Right lobe of liver (tissue), 4 donors: ENCODE measurements around the gene CTSA.

Source experiments
- POLR2A ChIP-seq: fragments of 450-650 bp; IDR thresholded peaks from one replicate; pipeline ENCODE4 v1.6.1; 2017; ENCODE audit warnings: antibody characterized with exemption, mild to moderate bottlenecking
- TF ChIP-seq, protein P1 (sequence below), 4 donors: fragments of 200-600 bp in 3 of 4; fragments of 450-650 bp in 1 of 4; IDR thresholded peaks; one replicate each; pipeline versions ENCODE4 v1.5.1 to v1.8.0; 2016 to 2022; ENCODE audit warnings: antibody characterized with exemption in 4 of 4, mild to moderate bottlenecking in 2 of 4
- donor health status: DM: no; HTN: no; CAD: no.
- donor health status: DM: no; HTN: no; CAD: no.
- donor health status: DM: no; HTN: yes; CAD: no.

DNA sequence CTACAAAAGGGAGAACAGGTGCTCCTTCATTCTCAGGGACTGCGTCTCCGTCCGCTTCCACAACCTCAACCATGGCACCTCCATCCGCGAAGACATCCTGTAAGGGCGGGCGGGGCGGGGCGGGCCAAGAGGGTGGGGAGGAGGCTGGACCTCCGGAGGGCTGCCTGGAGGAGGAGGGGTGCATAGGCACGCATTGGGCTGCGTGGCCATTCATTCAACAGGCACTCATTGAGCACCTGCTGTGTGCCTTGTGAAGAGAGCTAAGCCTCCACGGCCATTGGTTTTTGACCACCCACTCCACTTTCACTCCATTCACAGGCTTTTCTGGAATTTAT, 33.3 kb upstream of the CTSA start:
- TF ChIP-seq, protein P1, sequence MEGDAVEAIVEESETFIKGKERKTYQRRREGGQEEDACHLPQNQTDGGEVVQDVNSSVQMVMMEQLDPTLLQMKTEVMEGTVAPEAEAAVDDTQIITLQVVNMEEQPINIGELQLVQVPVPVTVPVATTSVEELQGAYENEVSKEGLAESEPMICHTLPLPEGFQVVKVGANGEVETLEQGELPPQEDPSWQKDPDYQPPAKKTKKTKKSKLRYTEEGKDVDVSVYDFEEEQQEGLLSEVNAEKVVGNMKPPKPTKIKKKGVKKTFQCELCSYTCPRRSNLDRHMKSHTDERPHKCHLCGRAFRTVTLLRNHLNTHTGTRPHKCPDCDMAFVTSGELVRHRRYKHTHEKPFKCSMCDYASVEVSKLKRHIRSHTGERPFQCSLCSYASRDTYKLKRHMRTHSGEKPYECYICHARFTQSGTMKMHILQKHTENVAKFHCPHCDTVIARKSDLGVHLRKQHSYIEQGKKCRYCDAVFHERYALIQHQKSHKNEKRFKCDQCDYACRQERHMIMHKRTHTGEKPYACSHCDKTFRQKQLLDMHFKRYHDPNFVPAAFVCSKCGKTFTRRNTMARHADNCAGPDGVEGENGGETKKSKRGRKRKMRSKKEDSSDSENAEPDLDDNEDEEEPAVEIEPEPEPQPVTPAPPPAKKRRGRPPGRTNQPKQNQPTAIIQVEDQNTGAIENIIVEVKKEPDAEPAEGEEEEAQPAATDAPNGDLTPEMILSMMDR (IDR thresholded peaks at IDR 0.05), result no peak
- TF ChIP-seq POLR2A, result no peak
